IMR-90 (cell line): ENCODE measurements around the gene ABCC10. TPM values are rescaled to one million over a fixed set of nuclear protein-coding genes. Genes with fewer than 3 reads are reported as not detected.

Experiments used
- ATAC-seq: fragments of 200-7000 bp; cut with Tn5 transposase; 2 replicates; pipeline ENCODE4 v1.9.1; 2020; ENCODE audit warnings: low read depth, mild to moderate bottlenecking, moderate library complexity
- BruUV-seq: library from RNA; stranded (reverse); fragments of 400-500 nt; replicated peaks from 2 replicates; lab custom pipeline; 2021; lab: Mats Ljungman, UMichigan
- CTCF ChIA-PET: fragments of 300-600 bp; formaldehyde crosslinking; extraction: SDS; loops from one replicate; lab custom pipeline; 2021; ENCODE audit warnings: antibody characterized with exemption; lab: Yijun Ruan, JAX
- POLR2A ChIA-PET: fragments of 300-600 bp; sonication (Branson Sonifier 250); formaldehyde crosslinking; loops from one replicate; lab custom pipeline; 2022; ENCODE audit warnings: antibody characterized with exemption; ENCODE audit not compliant: unreplicated experiment; lab: Charles Lee
- DNase-seq: peaks from one replicate; pipeline ENCODE4 v3.0.0; 2013
- H2AFZ ChIP-seq: replicated peaks from 2 replicates; pipeline ENCODE3; 2013; ENCODE audit warnings: low read length, mild to moderate bottlenecking; ENCODE audit not compliant: poor library complexity
- H2AK5ac ChIP-seq: 2 replicates; pipeline ENCODE4 v1.6.1; 2013; ENCODE audit warnings: low read depth, low read length, inconsistent platforms
- H2AK9ac ChIP-seq: replicated peaks from 2 replicates; pipeline ENCODE3; 2013; ENCODE audit warnings: mild to moderate bottlenecking, low read depth, low read length, moderate library complexity; ENCODE audit not compliant: poor library complexity
- H2BK120ac ChIP-seq: 2 replicates; pipeline ENCODE4 v1.6.1; 2013; ENCODE audit warnings: low read depth, low read length, inconsistent platforms
- H2BK15ac ChIP-seq: 3 replicates; pipeline ENCODE4 v1.6.1; 2013; ENCODE audit warnings: low read depth, low read length, inconsistent platforms
- H2BK20ac ChIP-seq: 2 replicates; pipeline ENCODE4 v1.6.1; 2013; ENCODE audit warnings: low read depth, mild to moderate bottlenecking, inconsistent platforms, low read length, moderate library complexity
- H2BK5ac ChIP-seq: 2 replicates; pipeline ENCODE4 v1.6.1; 2013; ENCODE audit warnings: mild to moderate bottlenecking, low read depth, low read length, inconsistent platforms; ENCODE audit not compliant: poor library complexity, severe bottlenecking
- H3K14ac ChIP-seq: replicated peaks from 2 replicates; pipeline ENCODE4 v1.6.1; 2013; ENCODE audit warnings: low read depth, low read length, inconsistent platforms
- H3K18ac ChIP-seq: 2 replicates; pipeline ENCODE4 v1.6.1; 2013; ENCODE audit warnings: low read depth, low read length, control low read depth
- H3K23ac ChIP-seq: 2 replicates; pipeline ENCODE4 v1.6.1; 2013; ENCODE audit warnings: low read depth, low read length, inconsistent platforms
- H3K27ac ChIP-seq: 2 replicates; pipeline ENCODE4 v1.5.1; 2013; ENCODE audit warnings: mild to moderate bottlenecking, control low read depth, low read length; ENCODE audit not compliant: insufficient read depth
- H3K27me3 ChIP-seq: 2 replicates; pipeline ENCODE4 v1.6.1; 2013; ENCODE audit warnings: low read length; ENCODE audit not compliant: control insufficient read depth, insufficient read depth
- H3K36me3 ChIP-seq: 2 replicates; pipeline ENCODE4 v1.6.1; 2013; ENCODE audit warnings: low read length, mixed read lengths; ENCODE audit not compliant: control insufficient read depth, insufficient read depth
- H3K4ac ChIP-seq: 2 replicates; pipeline ENCODE4 v1.6.1; 2013; ENCODE audit warnings: low read depth, low read length, inconsistent platforms
- H3K4me1 ChIP-seq: 2 replicates; pipeline ENCODE4 v1.6.1; 2013; ENCODE audit warnings: low read length, mixed read lengths; ENCODE audit not compliant: control insufficient read depth, insufficient read depth
- H3K4me2 ChIP-seq: 2 replicates; pipeline ENCODE4 v1.6.1; 2013; ENCODE audit warnings: low read depth, mild to moderate bottlenecking, control low read depth, low read length, moderate library complexity
- H3K4me3 ChIP-seq: 2 replicates; pipeline ENCODE4 v1.5.1; 2013; ENCODE audit warnings: low read depth, mild to moderate bottlenecking, control low read depth, low read length, moderate library complexity; ENCODE audit not compliant: insufficient read depth
- H3K56ac ChIP-seq: 2 replicates; pipeline ENCODE4 v1.6.1; 2013; ENCODE audit warnings: low read length, inconsistent platforms; ENCODE audit not compliant: insufficient read depth; ENCODE audit errors: extremely low read depth
- H3K79me1 ChIP-seq, 2 experiments: 2 replicates each; pipeline ENCODE4 v1.6.1; 2013; ENCODE audit warnings: low read length in 2 of 2, inconsistent platforms in 1 of 2, low read depth in 1 of 2
- H3K9ac ChIP-seq: 2 replicates; pipeline ENCODE4 v1.6.1; 2013; ENCODE audit warnings: low read depth, low read length, control low read depth
- H3K9me1 ChIP-seq: 2 replicates; pipeline ENCODE4 v1.6.1; 2013; ENCODE audit warnings: low read length, inconsistent platforms; ENCODE audit not compliant: insufficient read depth
- H3K9me3 ChIP-seq: 2 replicates; pipeline ENCODE4 v1.6.1; 2013; ENCODE audit warnings: low read length; ENCODE audit not compliant: control insufficient read depth, insufficient read depth
- H4K20me1 ChIP-seq: 2 replicates; pipeline ENCODE4 v1.6.1; 2013; ENCODE audit warnings: low read length, inconsistent platforms; ENCODE audit not compliant: insufficient read depth
- H4K5ac ChIP-seq: 2 replicates; pipeline ENCODE4 v1.6.1; 2013; ENCODE audit warnings: mild to moderate bottlenecking, low read depth, low read length, control low read depth
- H4K8ac ChIP-seq, 2 experiments: 2 replicates each; pipeline ENCODE4 v1.6.1; 2013; ENCODE audit warnings: low read depth in 2 of 2, low read length in 2 of 2, control low read depth in 1 of 2, inconsistent platforms in 1 of 2
- H4K91ac ChIP-seq: 2 replicates; pipeline ENCODE4 v1.6.1; 2013; ENCODE audit warnings: low read depth, low read length, inconsistent platforms; ENCODE audit not compliant: insufficient read depth
- USF2 ChIP-seq: fragments of 150-350 bp; IDR thresholded peaks from 2 replicates; pipeline ENCODE4 v1.6.1; 2017; ENCODE audit warnings: mild to moderate bottlenecking, antibody characterized with exemption, low read length, low read depth
- WGBS, 2 experiments: methylation state at CpG; one replicate each; pipeline versions ENCODE4 v1.1.5 to v1.1.7; 2013; ENCODE audit warnings: missing lambda C conversion rate in 2 of 2; ENCODE audit not compliant: insufficient read length in 1 of 2; ENCODE audit errors: extremely low coverage in 2 of 2; 5-methylcytosine and 5-hydroxymethylcytosine counted together
- dilution Hi-C: fragments of 300-500 bp; cut with HindIII; formaldehyde crosslinking; loops from one replicate; pipeline ENCODE4 v1.14.3; 2018; ENCODE audit warnings: low sequenced_read_pairs; ENCODE audit not compliant: unreplicated experiment
- in situ Hi-C: fragments of 300-500 bp; cut with MboI; formaldehyde crosslinking; loops from 3 replicates; pipeline ENCODE4 v1.14.3; 2019; ENCODE audit warnings: low sequenced_read_pairs, inconsistent platforms, mixed read lengths
- intact Hi-C: fragments of 100-400 bp; cut with micrococcal nuclease; formaldehyde crosslinking; loops from 2 replicates; pipeline ENCODE4 v1.10.0; 2022
- polyA plus RNA-seq, 3 experiments: library from polyadenylated mRNA; depleted of rRNA; stranded (reverse); fragments of >200 nt; gene quantifications; 2 replicates each; pipeline ENCODE4 v1.2.3, GENCODE V29; 2012; ENCODE audit warnings: low replicate concordance in 1 of 3
- total RNA-seq: library from RNA; depleted of rRNA; stranded (reverse); fragments of >200 nt; gene quantifications from 2 replicates; pipeline ENCODE4 v1.2.3, GENCODE V29; 2012

The ABCC10 gene
- total and polyA plus RNA-seq, 2 of the 4 experiments (the other 2 are of a cell fraction), result 7.0 to 26.3 TPM

- H3K4me3 ChIP-seq, result no peak overlapping the region
- peaks cover 34% of the 10 kb centered on the region for H3K27me3 ChIP-seq
- in situ Hi-C loops (no loop called here), intact Hi-C loops (no loop called here), dilution Hi-C loops (no loop called here)
- no peak overlapping the region for H3K23ac ChIP-seq
- H2AFZ ChIP-seq, result no peak overlapping the region
- no CpG with 5 or more reads among the region's 1 CpG for WGBS, 2 experiments
- no peak for TF ChIP-seq USF2
- no peak overlapping the region for H2AK9ac ChIP-seq
- no peaks in the 10 kb centered on the region for H3K79me1 ChIP-seq
- H3K9ac ChIP-seq, result no peak overlapping the region
- H4K91ac ChIP-seq, result no peak overlapping the region
- ChIA-PET POLR2A (no interaction called here), CTCF (interaction anchor here (0.7 kb wide), 1 partner anchor 19 kb away, joined by 3 read pairs; no protein-coding TSS in a partner anchor)
- no peak overlapping the region for H2BK15ac ChIP-seq
- no TSS peak for BruUV-seq
- H2AK5ac ChIP-seq, result no peak overlapping the region
- H4K20me1 ChIP-seq, result no peaks in the 10 kb centered on the region
- H3K18ac ChIP-seq, result no peak overlapping the region
- H2BK5ac ChIP-seq, result no peak overlapping the region
- H3K14ac ChIP-seq, result no peak overlapping the region
- no peak overlapping the region for H2BK120ac ChIP-seq
- no peaks in the 10 kb centered on the region for H3K4me1 ChIP-seq
- H4K5ac ChIP-seq, result no peak overlapping the region
- no peak overlapping the region for H3K27ac ChIP-seq
- no peak overlapping the region for H3K4me2 ChIP-seq
- no peaks in the 10 kb centered on the region for H3K9me3 ChIP-seq
- no peak overlapping the region for H4K8ac ChIP-seq
- H3K56ac ChIP-seq, result no peak overlapping the region
- no peak for DNase-seq
- no peak overlapping the region for H3K4ac ChIP-seq
- H3K9me1 ChIP-seq, result no peaks in the 10 kb centered on the region
- ATAC-seq, result no peak
- H2BK20ac ChIP-seq, result no peak overlapping the region
- no peaks in the 10 kb centered on the region for H3K36me3 ChIP-seq
Measured at GRCh38 chr6:43402820-43403219, 24.5 kb upstream of the ABCC10 start.
